GM12801 (cell line): ENCODE measurements around the gene BSN.

ENCODE experiments used
- TF ChIP-seq, protein P1 (sequence below): IDR thresholded peaks from one replicate; pipeline ENCODE4 v1.5.1; 2011; ENCODE audit warnings: control low read depth; ENCODE audit not compliant: insufficient read length; ENCODE audit errors: extremely low read depth

Gene BSN

DNA sequence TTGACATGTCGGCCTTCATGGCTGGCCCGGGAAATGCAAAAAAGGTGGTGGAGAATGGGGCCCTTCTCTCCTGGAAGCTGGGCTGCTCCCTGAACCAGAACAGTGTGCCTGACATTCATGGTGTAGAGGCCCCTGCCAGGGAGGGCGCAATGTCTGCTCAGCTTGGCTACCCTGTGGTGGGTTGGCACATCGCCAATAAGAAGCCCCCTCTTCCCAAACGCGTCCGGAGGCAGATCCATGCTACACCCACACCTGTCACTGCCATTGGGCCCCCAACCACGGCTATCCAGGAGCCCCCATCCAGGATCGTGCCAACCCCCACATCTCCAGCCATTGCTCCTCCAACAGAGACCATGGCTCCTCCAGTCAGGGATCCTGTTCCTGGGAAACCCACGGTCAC, 23.1 kb upstream of the BSN start:
- TF ChIP-seq, protein P1, sequence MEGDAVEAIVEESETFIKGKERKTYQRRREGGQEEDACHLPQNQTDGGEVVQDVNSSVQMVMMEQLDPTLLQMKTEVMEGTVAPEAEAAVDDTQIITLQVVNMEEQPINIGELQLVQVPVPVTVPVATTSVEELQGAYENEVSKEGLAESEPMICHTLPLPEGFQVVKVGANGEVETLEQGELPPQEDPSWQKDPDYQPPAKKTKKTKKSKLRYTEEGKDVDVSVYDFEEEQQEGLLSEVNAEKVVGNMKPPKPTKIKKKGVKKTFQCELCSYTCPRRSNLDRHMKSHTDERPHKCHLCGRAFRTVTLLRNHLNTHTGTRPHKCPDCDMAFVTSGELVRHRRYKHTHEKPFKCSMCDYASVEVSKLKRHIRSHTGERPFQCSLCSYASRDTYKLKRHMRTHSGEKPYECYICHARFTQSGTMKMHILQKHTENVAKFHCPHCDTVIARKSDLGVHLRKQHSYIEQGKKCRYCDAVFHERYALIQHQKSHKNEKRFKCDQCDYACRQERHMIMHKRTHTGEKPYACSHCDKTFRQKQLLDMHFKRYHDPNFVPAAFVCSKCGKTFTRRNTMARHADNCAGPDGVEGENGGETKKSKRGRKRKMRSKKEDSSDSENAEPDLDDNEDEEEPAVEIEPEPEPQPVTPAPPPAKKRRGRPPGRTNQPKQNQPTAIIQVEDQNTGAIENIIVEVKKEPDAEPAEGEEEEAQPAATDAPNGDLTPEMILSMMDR = no peak

DNA sequence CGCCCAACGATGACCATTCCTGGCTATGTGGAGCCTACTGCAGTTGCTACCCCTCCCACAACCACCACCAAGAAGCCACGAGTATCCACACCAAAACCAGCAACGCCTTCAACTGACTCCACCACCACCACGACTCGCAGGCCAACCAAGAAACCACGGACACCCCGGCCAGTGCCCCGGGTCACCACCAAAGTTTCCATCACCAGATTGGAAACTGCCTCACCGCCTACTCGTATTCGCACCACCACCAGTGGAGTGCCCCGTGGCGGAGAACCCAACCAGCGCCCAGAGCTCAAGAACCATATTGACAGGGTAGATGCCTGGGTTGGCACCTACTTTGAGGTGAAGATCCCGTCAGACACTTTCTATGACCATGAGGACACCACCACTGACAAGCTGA, 22.6 kb upstream of the BSN start:
- TF ChIP-seq, protein P1 = no peak

DNA sequence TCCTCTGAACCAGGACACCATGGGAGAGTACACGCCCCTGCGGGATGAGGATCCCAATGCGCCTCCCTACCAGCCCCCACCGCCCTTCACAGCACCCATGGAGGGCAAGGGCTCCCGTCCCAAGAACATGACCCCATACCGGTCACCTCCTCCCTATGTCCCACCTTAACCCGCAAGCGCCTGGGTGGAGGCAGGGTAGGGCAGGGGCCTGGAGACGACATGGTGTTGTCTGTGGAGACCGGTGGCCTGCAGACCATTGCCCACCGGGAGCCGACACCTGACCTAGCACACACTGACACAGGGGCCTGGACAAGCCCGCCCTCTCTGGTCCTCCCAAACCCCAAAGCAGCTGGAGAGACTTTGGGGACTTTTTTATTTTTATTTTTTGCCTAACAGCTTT, 21.2 kb upstream of the BSN start:
- TF ChIP-seq, protein P1 = no peak

DNA sequence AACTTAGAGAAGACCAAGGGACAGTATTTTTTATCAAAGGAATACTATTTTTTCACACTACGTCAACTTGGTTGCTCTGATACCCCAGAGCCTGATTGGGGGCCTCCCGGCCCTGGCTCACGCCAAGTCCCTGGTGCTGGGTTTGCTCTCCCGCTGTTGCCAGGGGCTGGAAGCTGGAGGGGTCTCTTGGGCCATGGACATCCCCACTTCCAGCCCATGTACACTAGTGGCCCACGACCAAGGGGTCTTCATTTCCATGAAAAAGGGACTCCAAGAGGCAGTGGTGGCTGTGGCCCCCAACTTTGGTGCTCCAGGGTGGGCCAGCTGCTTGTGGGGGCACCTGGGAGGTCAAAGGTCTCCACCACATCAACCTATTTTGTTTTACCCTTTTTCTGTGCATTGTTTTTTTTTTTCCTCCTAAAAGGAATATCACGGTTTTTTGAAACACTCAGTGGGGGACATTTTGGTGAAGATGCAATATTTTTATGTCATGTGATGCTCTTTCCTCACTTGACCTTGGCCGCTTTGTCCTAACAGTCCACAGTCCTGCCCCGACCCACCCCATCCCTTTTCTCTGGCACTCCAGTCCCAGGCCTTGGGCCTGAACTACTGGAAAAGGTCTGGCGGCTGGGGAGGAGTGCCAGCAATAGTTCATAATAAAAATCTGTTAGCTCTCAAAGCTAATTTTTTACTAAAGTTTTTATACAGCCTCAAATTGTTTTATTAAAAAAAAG, 20.3 kb upstream of the BSN start:
- TF ChIP-seq, protein P1 = no peak

DNA sequence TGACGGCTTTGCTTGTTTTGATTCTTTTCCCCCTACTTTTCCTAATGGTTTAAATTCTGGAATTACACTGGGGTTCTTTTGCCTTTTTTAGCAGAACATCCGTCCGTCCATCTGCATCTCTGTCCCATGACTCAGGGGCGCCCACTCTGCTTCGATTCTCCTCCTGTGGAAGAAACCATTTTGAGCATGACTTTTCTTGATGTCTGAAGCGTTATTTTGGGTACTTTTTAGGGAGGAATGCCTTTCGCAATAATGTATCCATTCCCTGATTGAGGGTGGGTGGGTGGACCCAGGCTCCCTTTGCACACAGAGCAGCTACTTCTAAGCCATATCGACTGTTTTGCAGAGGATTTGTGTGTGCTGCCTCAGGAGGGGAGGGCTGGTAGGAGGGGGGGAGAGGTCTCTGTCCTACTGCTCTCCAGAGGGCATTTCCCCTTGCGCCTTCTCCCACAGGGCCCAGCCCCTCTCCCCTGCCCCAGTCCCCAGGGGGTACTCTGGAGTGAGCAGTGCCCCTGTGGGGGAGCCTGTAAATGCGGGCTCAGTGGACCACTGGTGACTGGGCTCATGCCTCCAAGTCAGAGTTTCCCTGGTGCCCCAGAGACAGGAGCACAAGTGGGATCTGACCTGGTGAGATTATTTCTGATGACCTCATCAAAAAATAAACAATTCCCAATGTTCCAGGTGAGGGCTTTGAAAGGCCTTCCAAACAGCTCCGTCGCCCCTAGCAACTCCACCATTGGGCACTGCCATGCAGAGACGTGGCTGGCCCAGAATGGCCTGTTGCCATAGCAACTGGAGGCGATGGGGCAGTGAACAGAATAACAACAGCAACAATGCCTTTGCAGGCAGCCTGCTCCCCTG, 19.5 kb upstream of the BSN start:
- TF ChIP-seq, protein P1 = no peak

DNA sequence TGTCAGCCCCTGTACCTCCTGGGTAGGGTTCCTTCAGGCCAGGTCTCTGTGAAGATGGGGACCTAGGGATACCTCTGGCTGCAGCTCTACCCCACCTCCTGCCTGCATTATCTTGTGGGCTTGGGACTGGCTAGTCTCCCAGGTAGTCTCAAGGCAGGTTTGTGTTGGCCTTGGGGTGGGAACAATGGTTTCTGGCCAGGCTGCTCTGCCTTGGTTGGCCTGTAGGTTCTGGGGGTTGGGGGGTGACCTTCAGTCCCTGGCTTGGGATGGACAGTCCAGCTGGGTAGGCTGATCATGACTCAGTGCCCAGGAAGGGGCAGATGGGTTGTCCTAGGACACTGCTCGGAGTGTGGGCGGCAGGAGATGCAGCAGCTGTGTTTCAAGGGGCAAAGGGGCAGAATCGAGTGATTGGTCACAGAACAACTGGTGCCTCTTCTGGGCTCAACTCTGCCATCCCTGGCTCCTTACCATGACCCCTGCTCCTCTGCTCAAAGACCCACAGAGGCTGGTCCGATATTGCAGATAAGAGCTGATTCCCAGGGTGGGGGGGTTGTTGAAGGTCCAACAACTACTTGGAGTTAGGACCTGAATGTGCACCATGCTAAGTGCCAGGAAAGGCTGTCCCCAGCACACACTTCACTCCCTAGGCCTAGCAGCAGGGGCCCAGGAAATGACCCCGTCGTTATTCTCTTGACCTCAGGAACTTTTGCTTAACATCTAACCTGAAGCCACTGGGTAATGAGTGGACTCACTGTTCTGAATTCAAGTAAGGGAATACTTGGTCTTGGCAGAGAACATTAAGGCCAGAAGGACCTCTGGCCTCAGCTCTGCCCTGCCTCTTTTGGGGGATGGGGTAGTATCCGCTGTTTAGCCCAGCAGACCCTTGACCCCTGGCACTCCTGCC, 18.1 kb upstream of the BSN start:
- TF ChIP-seq, protein P1 = no peak
